ENCODE data around the gene SKA2. TPM values are rescaled to one million over a fixed set of nuclear protein-coding genes. Genes with fewer than 3 reads are reported as not detected.

The SKA2 gene
- total RNA-seq, 6 experiments from 2014 or later = 12.2 to 23.1 (median 13.5) TPM

DNA sequence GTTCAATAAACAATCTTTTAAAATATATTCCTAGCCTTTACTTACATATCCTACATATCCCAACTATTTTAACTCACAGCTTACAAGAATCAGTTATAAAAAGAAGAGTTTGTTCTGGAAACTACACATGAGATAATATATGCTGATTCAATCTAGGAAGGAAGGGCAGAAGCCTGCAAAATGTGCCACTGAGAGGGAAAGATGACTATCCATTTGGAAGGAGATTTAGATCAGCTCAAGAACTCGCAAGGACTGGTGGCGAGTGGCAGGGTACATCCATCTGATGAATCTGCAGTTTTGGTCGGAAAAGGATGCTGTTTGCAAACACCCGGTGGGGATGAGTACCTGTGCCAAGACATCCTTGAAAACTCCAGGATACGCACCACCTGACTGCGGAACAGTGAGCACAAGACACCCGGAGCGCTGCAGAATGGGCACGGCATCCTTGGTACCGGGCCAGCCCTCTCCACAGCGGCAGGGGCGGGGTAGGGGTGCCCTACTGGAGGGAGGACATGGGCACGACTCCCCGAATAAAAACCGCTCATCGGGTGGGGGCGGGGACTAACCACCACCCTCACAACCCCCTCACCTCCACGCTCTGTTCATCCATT is 49.0 kb downstream of the SKA2 start:
- TF ChIP-seq POLR2A (IDR thresholded peaks at IDR 0.05) = no peak
- TF ChIP-seq, protein P1, sequence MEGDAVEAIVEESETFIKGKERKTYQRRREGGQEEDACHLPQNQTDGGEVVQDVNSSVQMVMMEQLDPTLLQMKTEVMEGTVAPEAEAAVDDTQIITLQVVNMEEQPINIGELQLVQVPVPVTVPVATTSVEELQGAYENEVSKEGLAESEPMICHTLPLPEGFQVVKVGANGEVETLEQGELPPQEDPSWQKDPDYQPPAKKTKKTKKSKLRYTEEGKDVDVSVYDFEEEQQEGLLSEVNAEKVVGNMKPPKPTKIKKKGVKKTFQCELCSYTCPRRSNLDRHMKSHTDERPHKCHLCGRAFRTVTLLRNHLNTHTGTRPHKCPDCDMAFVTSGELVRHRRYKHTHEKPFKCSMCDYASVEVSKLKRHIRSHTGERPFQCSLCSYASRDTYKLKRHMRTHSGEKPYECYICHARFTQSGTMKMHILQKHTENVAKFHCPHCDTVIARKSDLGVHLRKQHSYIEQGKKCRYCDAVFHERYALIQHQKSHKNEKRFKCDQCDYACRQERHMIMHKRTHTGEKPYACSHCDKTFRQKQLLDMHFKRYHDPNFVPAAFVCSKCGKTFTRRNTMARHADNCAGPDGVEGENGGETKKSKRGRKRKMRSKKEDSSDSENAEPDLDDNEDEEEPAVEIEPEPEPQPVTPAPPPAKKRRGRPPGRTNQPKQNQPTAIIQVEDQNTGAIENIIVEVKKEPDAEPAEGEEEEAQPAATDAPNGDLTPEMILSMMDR (IDR thresholded peaks at IDR 0.05) = no peak
- Histone ChIP-seq H3K4me1 (peaks cover 0 to 15% (median 4%) of the 10 kb centered on the region in 4 donors), H3K4me3 (peak overlapping the region; percentile 90 to 98 (median 97)), H3K9me3 (no peaks in the 10 kb centered on the region), H3K27me3 (no peaks in the 10 kb centered on the region), H3K36me3 (no peaks in the 10 kb centered on the region), H3K27ac (peak overlapping the region; percentile 52 to 85 (median 83))
- peak; percentile 52 to 60 (median 55) for ATAC-seq
- WGBS (ENCODE audit: insufficient coverage, low coverage, low lambda C conversion rate, missing lambda C conversion rate) = 0% methylated on average over 8 of the region's 18 CpGs
- peak; percentile 76 to 77 (median 77) for DNase-seq
- intact Hi-C loops (cut with DNase I) = no loop called here

DNA sequence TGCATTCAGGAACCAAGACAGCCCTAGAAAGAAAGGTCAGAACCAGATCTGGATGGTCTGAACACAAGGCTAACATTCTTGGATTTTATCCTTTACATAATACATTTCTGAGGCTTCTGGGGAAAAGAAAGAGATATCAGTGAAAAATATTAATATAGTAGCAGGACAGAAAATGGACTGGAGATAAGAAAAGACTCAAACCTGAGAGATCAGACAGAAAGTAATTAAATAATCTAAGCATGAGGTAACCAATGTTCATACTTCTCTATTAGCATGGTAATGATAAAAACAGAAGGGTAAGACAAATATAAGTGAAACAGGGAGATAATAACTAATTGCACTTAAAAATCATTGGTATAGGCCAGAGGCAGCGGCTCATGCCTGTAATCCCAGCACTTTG is 53.8 kb downstream of the SKA2 start:
- Histone ChIP-seq H3K27me3 (no peaks in the 10 kb centered on the region), H3K27ac (no peak overlapping the region), H3K9me3 (no peaks in the 10 kb centered on the region), H3K36me3 (no peaks in the 10 kb centered on the region), H3K4me1 (peaks cover 0 to 10% (median 4%) of the 10 kb centered on the region in 4 donors), H3K4me3 (no peak overlapping the region)
- ATAC-seq (no peak), DNase-seq (no peak)
- intact Hi-C loops (cut with DNase I) = no loop called here
- TF ChIP-seq, protein P1 (IDR thresholded peaks at IDR 0.05) = no peak
- no peak for TF ChIP-seq POLR2A (IDR thresholded peaks at IDR 0.05)
- 100% methylated on average over 1 of the region's 1 CpG for WGBS (ENCODE audit: insufficient coverage, low coverage, low lambda C conversion rate, missing lambda C conversion rate)

DNA sequence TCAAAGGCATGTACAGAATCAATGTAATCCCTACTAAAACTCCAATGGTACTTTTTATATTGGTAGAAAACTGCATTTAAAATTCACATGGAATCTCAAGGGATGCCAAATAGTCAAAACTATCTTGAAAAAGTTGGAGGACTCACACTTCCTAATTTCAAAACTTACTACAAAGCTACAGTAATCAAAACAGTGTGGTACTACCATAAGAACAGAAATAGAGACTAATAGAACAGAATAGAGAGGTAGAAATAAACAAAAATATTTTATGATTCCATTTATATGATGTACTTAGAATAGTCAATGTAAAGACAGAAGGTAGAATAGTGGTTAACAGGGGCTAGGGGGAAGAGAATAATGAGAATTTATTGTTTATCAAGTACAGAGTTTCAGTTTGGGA is 57.1 kb downstream of the SKA2 start:
- Histone ChIP-seq H3K4me3 (no peak overlapping the region), H3K9me3 (no peaks in the 10 kb centered on the region), H3K4me1 (no peaks in the 10 kb centered on the region), H3K27ac (no peak overlapping the region), H3K27me3 (no peaks in the 10 kb centered on the region), H3K36me3 (no peaks in the 10 kb centered on the region)
- intact Hi-C loops (cut with DNase I) = no loop called here
- DNase-seq (no peak), ATAC-seq (no peak)
- TF ChIP-seq POLR2A (IDR thresholded peaks at IDR 0.05) = no peak
- TF ChIP-seq, protein P1 (IDR thresholded peaks at IDR 0.05) = no peak

DNA sequence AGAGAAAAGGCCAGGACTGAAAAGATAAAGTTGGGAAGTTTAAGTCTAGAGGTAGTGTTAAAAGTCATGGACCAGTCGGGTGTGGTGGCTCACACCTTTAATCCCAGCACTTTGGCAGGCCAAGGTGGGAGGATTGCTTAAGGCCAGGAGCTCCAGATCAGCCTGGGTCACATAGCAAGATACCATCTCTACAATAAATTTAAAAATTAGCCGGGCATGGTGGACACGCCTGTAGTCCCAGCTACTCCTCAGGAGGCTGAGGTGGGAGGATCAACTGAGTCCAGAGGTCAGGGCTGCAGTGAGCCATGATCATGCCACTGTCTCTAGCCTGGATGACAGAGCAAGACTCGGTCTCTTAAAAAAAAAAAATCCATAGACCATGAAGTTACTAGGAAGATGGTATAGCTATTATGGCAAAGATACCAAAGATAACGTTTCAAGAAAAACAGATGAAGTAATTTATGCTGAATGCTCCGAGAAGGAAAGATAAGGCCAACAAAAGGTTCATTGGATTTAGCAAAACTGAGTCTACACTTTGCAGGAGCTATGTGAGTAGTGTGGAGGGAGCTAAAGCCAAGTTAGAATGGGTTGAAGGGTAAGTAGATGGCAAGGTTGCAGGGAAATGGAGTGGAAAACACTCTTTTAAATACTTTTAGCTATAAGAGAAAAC is 60.0 kb downstream of the SKA2 start:
- no peak for TF ChIP-seq POLR2A (IDR thresholded peaks at IDR 0.05)
- TF ChIP-seq, protein P1 (IDR thresholded peaks at IDR 0.05) = no peak
- no peaks in the 10 kb centered on the region for H3K9me3 ChIP-seq
- H3K27me3 ChIP-seq = no peaks in the 10 kb centered on the region
- 83% methylated on average over 4 of the region's 6 CpGs for WGBS (ENCODE audit: insufficient coverage, low coverage, low lambda C conversion rate, missing lambda C conversion rate)
- H3K4me1 ChIP-seq = no peaks in the 10 kb centered on the region
- DNase-seq (no peak), ATAC-seq (no peak)
- intact Hi-C loops (cut with DNase I) = no loop called here
- H3K4me3 ChIP-seq = no peak overlapping the region
- no peaks in the 10 kb centered on the region for H3K36me3 ChIP-seq
- no peak overlapping the region for H3K27ac ChIP-seq

All from right lobe of liver (tissue), 6 donors.